HepG2 (cell line): ENCODE results near the gene PAM16. TPM values are rescaled to one million over a fixed set of nuclear protein-coding genes. Genes with fewer than 3 reads are reported as not detected.
A peak's percentile ranks its signal among the peaks of the same experiment; 100 is the strongest.

Experiments used
- BRCA1 ChIP-seq: sonication (generic); formaldehyde crosslinking; IDR thresholded peaks from 2 replicates; pipeline ENCODE4 v1.4.0; 2020; ENCODE audit warnings: missing genetic modification reagents
- GABPB1 ChIP-seq: IDR thresholded peaks from 2 replicates; pipeline ENCODE4 v1.6.1; 2016; ENCODE audit warnings: mild to moderate bottlenecking, missing genetic modification reagents, moderate library complexity, missing compliant biosample characterization
- IKZF1 ChIP-seq: fragments of 450-650 bp; IDR thresholded peaks from 2 replicates; pipeline ENCODE4 v1.7.1; 2016
- NFYC ChIP-seq: IDR thresholded peaks from 2 replicates; pipeline ENCODE4 v1.6.1; 2016; ENCODE audit warnings: missing genetic modification reagents, missing compliant biosample characterization
- SUZ12 ChIP-seq: fragments of 150-350 bp; IDR thresholded peaks from 2 replicates; pipeline ENCODE4 v1.6.1; 2014; ENCODE audit warnings: low read depth, low read length
- ZNF557 ChIP-seq: sonication (generic); formaldehyde crosslinking; IDR thresholded peaks from 2 replicates; pipeline ENCODE4 v1.4.0; 2020; ENCODE audit warnings: missing genetic modification reagents
- ZNF558 ChIP-seq: sonication (generic); formaldehyde crosslinking; IDR thresholded peaks from 2 replicates; pipeline ENCODE4 v1.9.0; 2022; ENCODE audit warnings: mild to moderate bottlenecking, missing genetic modification reagents, borderline replicate concordance
- ZNF672 ChIP-seq: sonication (generic); formaldehyde crosslinking; IDR thresholded peaks from 2 replicates; pipeline ENCODE4 v1.8.1; 2022; ENCODE audit warnings: missing genetic modification reagents
- ZNF766 ChIP-seq: sonication (generic); formaldehyde crosslinking; IDR thresholded peaks from 2 replicates; pipeline ENCODE4 v1.5.0; 2020; ENCODE audit warnings: missing genetic modification reagents, borderline replicate concordance
- polyA plus RNA-seq, 8 experiments: library from polyadenylated mRNA; depleted of rRNA in 3 of 8; stranded (reverse) in 7 of 8; unstranded in 1 of 8; fragments of >200 nt; fragmentation: Illumina TruSeq in 4 of 8; extraction: Trizol in 4 of 8; gene quantifications; 2 replicates each; pipeline versions ENCODE4 v1.2.1 to v1.2.3, GENCODE V29; 2011 to 2016; ENCODE audit warnings: low read depth in 4 of 8, missing spikeins in 1 of 8, mixed read lengths in 1 of 8; ENCODE audit not compliant: insufficient read depth in 1 of 8
- total RNA-seq, 5 experiments: library from RNA; depleted of rRNA; stranded (reverse); fragments of >200 nt; fragmentation: Illumina TruSeq; extraction: Trizol; gene quantifications; 2 replicates each; pipeline ENCODE4 v1.2.3, GENCODE V29; 2016; ENCODE audit warnings: low read depth in 1 of 5
- TF ChIP-seq, protein P1 (sequence below): sonication (generic); formaldehyde crosslinking; IDR thresholded peaks from 2 replicates; pipeline ENCODE4 v1.4.0; 2020; ENCODE audit warnings: missing genetic modification reagents; ENCODE audit errors: not compliant biosample characterization
- TF ChIP-seq, protein P2 (sequence below): sonication (generic); formaldehyde crosslinking; IDR thresholded peaks from 2 replicates; pipeline ENCODE4 v1.4.0; 2020; ENCODE audit warnings: missing genetic modification reagents, borderline replicate concordance
- TF ChIP-seq, protein P3 (sequence below): IDR thresholded peaks from 2 replicates; pipeline ENCODE4 v1.6.1; 2016; ENCODE audit warnings: missing compliant biosample characterization, missing genetic modification reagents, borderline replicate concordance
- TF ChIP-seq, protein P4 (sequence below): sonication (generic); formaldehyde crosslinking; IDR thresholded peaks from 2 replicates; pipeline ENCODE4 v1.4.0; 2020; ENCODE audit warnings: missing genetic modification reagents, low read depth, mild to moderate bottlenecking, borderline replicate concordance
- TF ChIP-seq, protein P5 (sequence below): sonication (generic); formaldehyde crosslinking; IDR thresholded peaks from 2 replicates; pipeline ENCODE4 v1.5.0; 2020; ENCODE audit warnings: missing genetic modification reagents
- TF ChIP-seq, protein P6 (sequence below): sonication (generic); formaldehyde crosslinking; conservative IDR thresholded peaks from 2 replicates; pipeline ENCODE4 v1.8.0; 2022; ENCODE audit warnings: mild to moderate bottlenecking, moderate library complexity, missing genetic modification reagents

PAM16 gene
- total and polyA plus RNA-seq, 2 of the 13 experiments (the other 11 are each of a cell fraction or from before 2014, with no cell fraction given), result 51.5 to 51.8 TPM

DNA sequence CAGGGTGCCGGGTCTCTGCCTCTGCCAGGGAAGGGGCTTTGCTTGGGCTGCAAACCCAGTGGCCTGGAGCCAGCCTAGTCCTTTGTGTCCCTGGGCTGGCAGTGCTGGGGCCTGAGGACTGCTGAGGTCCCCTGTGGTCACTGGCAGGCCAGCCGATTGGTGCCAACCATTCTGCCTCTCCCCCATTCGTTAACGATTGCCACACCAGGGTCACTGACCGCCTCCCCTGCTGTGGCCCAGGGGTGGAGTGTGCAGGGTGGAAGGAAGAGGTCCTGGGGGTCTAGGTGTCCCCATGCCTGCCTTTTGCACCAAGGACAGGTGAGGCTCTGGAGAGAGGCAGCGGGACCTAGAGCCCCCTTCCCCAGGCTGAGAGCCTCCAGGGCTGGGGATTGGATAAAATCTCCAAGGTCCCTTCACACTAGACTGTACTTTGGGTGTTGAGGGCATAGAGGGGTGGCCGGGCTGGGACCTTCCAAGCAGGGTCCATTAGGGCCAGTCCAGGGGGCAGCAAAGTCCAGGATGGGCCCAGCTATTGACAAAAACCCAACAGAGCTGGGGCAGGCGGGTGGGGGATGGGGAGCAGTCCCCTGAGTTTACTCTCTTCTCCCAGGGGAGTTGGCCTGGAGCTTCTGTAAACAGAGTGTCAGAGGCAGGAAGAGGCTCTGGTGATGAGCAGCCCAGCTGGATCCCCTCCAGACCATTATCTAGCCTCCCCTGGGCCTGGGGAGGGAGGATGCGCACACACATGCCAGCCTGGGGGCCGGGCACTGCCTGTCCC, 21.6 kb upstream of the PAM16 start (continued):
- TF ChIP-seq, protein P1, sequence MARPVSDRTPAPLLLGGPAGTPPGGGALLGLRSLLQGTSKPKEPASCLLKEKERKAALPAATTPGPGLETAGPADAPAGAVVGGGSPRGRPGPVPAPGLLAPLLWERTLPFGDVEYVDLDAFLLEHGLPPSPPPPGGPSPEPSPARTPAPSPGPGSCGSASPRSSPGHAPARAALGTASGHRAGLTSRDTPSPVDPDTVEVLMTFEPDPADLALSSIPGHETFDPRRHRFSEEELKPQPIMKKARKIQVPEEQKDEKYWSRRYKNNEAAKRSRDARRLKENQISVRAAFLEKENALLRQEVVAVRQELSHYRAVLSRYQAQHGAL, result no peak
- no peak for TF ChIP-seq IKZF1
- no peak; the same call in 1 of the 2 replicates for TF ChIP-seq GABPB1 (CRISPR knock-in tag)
- TF ChIP-seq, protein P2, sequence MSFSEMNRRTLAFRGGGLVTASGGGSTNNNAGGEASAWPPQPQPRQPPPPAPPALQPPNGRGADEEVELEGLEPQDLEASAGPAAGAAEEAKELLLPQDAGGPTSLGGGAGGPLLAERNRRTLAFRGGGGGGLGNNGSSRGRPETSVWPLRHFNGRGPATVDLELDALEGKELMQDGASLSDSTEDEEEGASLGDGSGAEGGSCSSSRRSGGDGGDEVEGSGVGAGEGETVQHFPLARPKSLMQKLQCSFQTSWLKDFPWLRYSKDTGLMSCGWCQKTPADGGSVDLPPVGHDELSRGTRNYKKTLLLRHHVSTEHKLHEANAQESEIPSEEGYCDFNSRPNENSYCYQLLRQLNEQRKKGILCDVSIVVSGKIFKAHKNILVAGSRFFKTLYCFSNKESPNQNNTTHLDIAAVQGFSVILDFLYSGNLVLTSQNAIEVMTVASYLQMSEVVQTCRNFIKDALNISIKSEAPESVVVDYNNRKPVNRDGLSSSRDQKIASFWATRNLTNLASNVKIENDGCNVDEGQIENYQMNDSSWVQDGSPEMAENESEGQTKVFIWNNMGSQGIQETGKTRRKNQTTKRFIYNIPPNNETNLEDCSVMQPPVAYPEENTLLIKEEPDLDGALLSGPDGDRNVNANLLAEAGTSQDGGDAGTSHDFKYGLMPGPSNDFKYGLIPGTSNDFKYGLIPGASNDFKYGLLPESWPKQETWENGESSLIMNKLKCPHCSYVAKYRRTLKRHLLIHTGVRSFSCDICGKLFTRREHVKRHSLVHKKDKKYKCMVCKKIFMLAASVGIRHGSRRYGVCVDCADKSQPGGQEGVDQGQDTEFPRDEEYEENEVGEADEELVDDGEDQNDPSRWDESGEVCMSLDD (CRISPR knock-in tag), result no peak
- TF ChIP-seq ZNF558 (CRISPR knock-in tag), result no peak; the same call in 1 of the 2 replicates
- TF ChIP-seq, protein P3, sequence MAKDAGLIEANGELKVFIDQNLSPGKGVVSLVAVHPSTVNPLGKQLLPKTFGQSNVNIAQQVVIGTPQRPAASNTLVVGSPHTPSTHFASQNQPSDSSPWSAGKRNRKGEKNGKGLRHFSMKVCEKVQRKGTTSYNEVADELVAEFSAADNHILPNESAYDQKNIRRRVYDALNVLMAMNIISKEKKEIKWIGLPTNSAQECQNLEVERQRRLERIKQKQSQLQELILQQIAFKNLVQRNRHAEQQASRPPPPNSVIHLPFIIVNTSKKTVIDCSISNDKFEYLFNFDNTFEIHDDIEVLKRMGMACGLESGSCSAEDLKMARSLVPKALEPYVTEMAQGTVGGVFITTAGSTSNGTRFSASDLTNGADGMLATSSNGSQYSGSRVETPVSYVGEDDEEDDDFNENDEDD (CRISPR knock-in tag), result no peak
- no peak; the same call in 1 of the 2 replicates for TF ChIP-seq ZNF766
- TF ChIP-seq, protein P4, sequence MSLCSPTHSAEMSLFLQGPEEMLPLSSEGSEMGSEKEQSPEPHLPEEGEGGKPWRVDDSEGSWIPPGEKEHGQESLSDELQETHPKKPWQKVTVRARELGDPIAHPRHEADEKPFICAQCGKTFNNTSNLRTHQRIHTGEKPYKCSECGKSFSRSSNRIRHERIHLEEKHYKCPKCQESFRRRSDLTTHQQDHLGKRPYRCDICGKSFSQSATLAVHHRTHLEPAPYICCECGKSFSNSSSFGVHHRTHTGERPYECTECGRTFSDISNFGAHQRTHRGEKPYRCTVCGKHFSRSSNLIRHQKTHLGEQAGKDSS, result 0 out of 2 replicates have a peak, but pooled peaks have one; percentile 21
- TF ChIP-seq SUZ12, result no peak
- TF ChIP-seq, protein P5, sequence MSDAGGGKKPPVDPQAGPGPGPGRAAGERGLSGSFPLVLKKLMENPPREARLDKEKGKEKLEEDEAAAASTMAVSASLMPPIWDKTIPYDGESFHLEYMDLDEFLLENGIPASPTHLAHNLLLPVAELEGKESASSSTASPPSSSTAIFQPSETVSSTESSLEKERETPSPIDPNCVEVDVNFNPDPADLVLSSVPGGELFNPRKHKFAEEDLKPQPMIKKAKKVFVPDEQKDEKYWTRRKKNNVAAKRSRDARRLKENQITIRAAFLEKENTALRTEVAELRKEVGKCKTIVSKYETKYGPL (CRISPR knock-in tag), result no peak
- TF ChIP-seq, protein P6, sequence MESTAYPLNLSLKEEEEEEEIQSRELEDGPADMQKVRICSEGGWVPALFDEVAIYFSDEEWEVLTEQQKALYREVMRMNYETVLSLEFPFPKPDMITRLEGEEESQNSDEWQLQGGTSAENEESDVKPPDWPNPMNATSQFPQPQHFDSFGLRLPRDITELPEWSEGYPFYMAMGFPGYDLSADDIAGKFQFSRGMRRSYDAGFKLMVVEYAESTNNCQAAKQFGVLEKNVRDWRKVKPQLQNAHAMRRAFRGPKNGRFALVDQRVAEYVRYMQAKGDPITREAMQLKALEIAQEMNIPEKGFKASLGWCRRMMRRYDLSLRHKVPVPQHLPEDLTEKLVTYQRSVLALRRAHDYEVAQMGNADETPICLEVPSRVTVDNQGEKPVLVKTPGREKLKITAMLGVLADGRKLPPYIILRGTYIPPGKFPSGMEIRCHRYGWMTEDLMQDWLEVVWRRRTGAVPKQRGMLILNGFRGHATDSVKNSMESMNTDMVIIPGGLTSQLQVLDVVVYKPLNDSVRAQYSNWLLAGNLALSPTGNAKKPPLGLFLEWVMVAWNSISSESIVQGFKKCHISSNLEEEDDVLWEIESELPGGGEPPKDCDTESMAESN, result no peak; the same call in 1 of the 2 replicates
- peak; percentile 20; the same call in 1 of the 2 replicates for TF ChIP-seq NFYC (CRISPR knock-in tag)
- no peak for TF ChIP-seq ZNF672 (CRISPR knock-in tag)
- TF ChIP-seq ZNF557 (CRISPR knock-in tag), result no peak
- 0 out of 2 replicates have a peak, but pooled peaks have one; percentile 24 for TF ChIP-seq BRCA1 (CRISPR knock-in tag)
